Skeletal muscle tissue (tissue), 4 donors: ENCODE results near the gene SIK3. TPM values are rescaled to one million over a fixed set of nuclear protein-coding genes. Genes with fewer than 3 reads are reported as not detected.

Source experiments
- H3K27ac ChIP-seq: one replicate; pipeline ENCODE4 v1.7.0; 2013; ENCODE audit warnings: mild to moderate bottlenecking, low read depth, low read length, inconsistent platforms
- H3K27me3 ChIP-seq, 3 donors: one replicate each; pipeline ENCODE4 v1.7.0; 2013; ENCODE audit warnings: low read length in 3 of 3; ENCODE audit not compliant: control insufficient read depth in 3 of 3, insufficient read depth in 3 of 3
- H3K36me3 ChIP-seq, 3 donors: one replicate each; pipeline ENCODE4 v1.7.0; 2013; ENCODE audit warnings: low read length in 3 of 3; ENCODE audit not compliant: control insufficient read depth in 3 of 3, insufficient read depth in 3 of 3
- H3K4me1 ChIP-seq, 3 donors: one replicate each; pipeline ENCODE4 v1.7.0; 2013; ENCODE audit warnings: low read length in 3 of 3, mild to moderate bottlenecking in 3 of 3; ENCODE audit not compliant: control insufficient read depth in 3 of 3, insufficient read depth in 3 of 3
- H3K4me3 ChIP-seq, 3 donors: one replicate each; pipeline ENCODE4 v1.7.0; 2013; ENCODE audit warnings: low read length in 3 of 3
- H3K9ac ChIP-seq, 3 donors: one replicate each; pipeline ENCODE4 v1.7.0; 2013; ENCODE audit warnings: low read length in 3 of 3, mild to moderate bottlenecking in 3 of 3, moderate library complexity in 2 of 3, low read depth in 1 of 3
- H3K9me3 ChIP-seq, 3 donors: one replicate each; pipeline ENCODE4 v1.7.0; 2013; ENCODE audit warnings: low read length in 3 of 3; ENCODE audit not compliant: control insufficient read depth in 3 of 3
- total RNA-seq: library from RNA; depleted of rRNA; stranded (reverse); fragments of >200 nt; gene quantifications from one replicate; pipeline ENCODE4 v1.2.3, GENCODE V29; 2014
- donor health status: Osteomylitis.

The SIK3 gene
- total RNA-seq, 1 donor from 2014 or later: 21.4 TPM

GRCh38 chr11:116869610-116870009 is 228.6 kb downstream of the SIK3 start:
- H3K9me3 ChIP-seq: no peaks in the 10 kb centered on the region
- no peak overlapping the region for H3K9ac ChIP-seq
- H3K4me3 ChIP-seq: no peak overlapping the region
- peaks cover 27 to 30% (median 28%) of the 10 kb centered on the region in 3 donors for H3K4me1 ChIP-seq
- no peak overlapping the region for H3K27ac ChIP-seq
- peaks cover 30 to 55% (median 46%) of the 10 kb centered on the region in 3 donors for H3K36me3 ChIP-seq
- H3K27me3 ChIP-seq: no peaks in the 10 kb centered on the region

GRCh38 chr11:116868066-116868465 is 230.2 kb downstream of the SIK3 start:
- H3K9me3 ChIP-seq: no peaks in the 10 kb centered on the region
- no peaks in the 10 kb centered on the region for H3K27me3 ChIP-seq
- no peak overlapping the region for H3K9ac ChIP-seq
- H3K4me1 ChIP-seq: peaks cover 30 to 36% (median 30%) of the 10 kb centered on the region in 3 donors
- peaks cover 26 to 53% (median 40%) of the 10 kb centered on the region in 3 donors for H3K36me3 ChIP-seq
- no peak overlapping the region for H3K4me3 ChIP-seq
- peak overlapping the region; percentile 51 for H3K27ac ChIP-seq

DNA sequence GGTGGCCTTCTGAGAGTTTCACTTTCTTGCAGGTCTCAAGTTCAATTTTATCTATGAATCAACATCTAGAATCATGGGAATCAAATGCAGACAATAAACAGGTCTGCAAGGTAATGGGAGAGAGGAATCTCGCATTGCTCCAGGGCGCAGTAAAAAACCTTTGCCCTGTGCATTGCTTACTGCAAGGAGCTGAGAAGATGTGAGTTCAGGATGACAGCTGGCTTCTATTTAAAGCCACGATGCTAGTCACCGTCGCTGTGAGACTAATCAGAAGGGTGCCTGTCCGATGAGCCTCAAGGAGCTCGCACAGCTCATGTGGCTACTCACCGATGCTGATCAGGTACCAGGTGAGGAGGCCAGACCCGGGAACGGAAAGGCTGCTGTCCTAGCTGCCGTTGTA is 230.6 kb downstream of the SIK3 start:
- Histone ChIP-seq H3K4me1 (peaks cover 30 to 36% (median 30%) of the 10 kb centered on the region in 3 donors), H3K9ac (no peak overlapping the region), H3K4me3 (no peak overlapping the region), H3K9me3 (no peaks in the 10 kb centered on the region), H3K27me3 (no peaks in the 10 kb centered on the region), H3K36me3 (peaks cover 25 to 51% (median 38%) of the 10 kb centered on the region in 3 donors), H3K27ac (peak overlapping the region; percentile 51)

GRCh38 chr11:116866804-116867455 is 231.3 kb downstream of the SIK3 start:
- Histone ChIP-seq H3K9me3 (no peaks in the 10 kb centered on the region), H3K9ac (no peak overlapping the region), H3K27me3 (no peaks in the 10 kb centered on the region), H3K36me3 (peaks cover 27 to 51% (median 41%) of the 10 kb centered on the region in 3 donors), H3K27ac (no peak overlapping the region), H3K4me1 (peaks cover 30 to 36% (median 30%) of the 10 kb centered on the region in 3 donors), H3K4me3 (no peak overlapping the region)

DNA sequence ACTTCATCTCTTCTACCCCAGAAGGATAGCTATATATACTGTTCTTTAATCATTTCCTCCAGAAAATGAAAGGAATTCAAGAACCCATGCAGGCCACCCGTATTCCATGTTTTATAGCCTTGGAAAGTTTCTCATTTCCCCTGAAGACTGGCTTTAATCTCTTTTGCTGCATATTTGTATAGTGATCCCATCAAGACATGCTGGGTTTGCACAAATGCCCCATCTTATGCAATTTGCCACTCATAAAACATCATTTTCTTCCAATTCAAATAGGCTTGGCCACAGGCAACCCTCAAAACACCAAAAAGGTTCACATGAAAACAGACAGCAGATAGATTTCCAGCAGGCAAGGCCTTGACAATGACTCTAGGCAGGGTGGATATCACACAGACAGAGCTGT is 232.5 kb downstream of the SIK3 start:
- H3K9ac ChIP-seq: no peak overlapping the region
- H3K27me3 ChIP-seq: no peaks in the 10 kb centered on the region
- H3K36me3 ChIP-seq: peaks cover 29 to 55% (median 46%) of the 10 kb centered on the region in 3 donors
- no peaks in the 10 kb centered on the region for H3K9me3 ChIP-seq
- no peak overlapping the region for H3K27ac ChIP-seq
- no peak overlapping the region for H3K4me3 ChIP-seq
- peaks cover 28 to 36% (median 30%) of the 10 kb centered on the region in 3 donors for H3K4me1 ChIP-seq

DNA sequence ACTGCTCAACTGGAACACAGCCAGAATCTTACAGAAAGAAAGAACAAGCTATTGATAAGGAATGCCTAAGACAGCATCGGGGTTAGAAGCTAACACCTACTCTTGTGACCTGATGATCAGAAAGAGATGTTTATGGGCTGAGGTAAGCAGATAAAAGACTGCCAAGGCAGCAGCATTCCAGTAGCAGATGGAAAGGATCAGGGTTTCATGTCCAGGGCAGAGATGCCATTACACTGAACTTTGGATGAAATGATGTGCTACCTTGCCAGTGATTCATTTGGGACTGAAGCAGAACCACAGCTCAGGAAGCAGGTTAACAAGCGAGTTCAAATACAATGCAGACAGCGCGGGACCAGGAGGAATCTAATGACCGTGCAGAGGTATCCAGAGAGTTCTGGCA is 233.7 kb downstream of the SIK3 start:
- Histone ChIP-seq H3K9me3 (no peaks in the 10 kb centered on the region), H3K9ac (no peak overlapping the region), H3K4me1 (peaks cover 27 to 36% (median 28%) of the 10 kb centered on the region in 3 donors), H3K36me3 (peaks cover 24 to 55% (median 48%) of the 10 kb centered on the region in 3 donors), H3K4me3 (no peak overlapping the region), H3K27me3 (no peaks in the 10 kb centered on the region), H3K27ac (no peak overlapping the region)

DNA sequence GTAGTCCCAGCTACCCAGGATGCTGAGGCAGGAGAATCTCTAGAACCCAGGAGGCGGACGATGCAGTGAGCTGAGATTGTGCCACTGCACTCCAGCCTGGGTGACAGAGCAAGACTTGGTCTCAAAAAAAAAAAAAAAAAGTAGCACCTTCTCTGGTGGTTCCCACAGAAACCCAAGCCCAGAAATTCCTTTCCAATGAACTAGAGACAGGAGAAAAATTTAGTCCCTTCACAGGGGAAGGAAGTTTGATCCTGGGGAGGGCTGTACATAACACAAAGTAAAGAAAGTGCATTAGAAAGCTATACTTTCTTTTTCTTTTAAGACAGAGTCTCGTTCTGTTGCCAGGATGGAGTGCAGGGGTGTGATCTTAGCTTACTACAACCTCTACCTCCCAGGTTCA is 235.3 kb downstream of the SIK3 start:
- Histone ChIP-seq H3K9me3 (no peaks in the 10 kb centered on the region), H3K4me1 (peaks cover 16 to 30% (median 17%) of the 10 kb centered on the region in 3 donors), H3K4me3 (no peak overlapping the region), H3K27me3 (no peaks in the 10 kb centered on the region), H3K9ac (no peak overlapping the region), H3K27ac (no peak overlapping the region), H3K36me3 (peaks cover 38 to 68% (median 63%) of the 10 kb centered on the region in 3 donors)

- Histone ChIP-seq H3K27me3 (no peaks in the 10 kb centered on the region), H3K9ac (no peak overlapping the region), H3K27ac (no peak overlapping the region), H3K4me1 (peaks cover 10 to 22% (median 10%) of the 10 kb centered on the region in 3 donors), H3K36me3 (peaks cover 37 to 72% (median 67%) of the 10 kb centered on the region in 3 donors), H3K9me3 (no peaks in the 10 kb centered on the region), H3K4me3 (no peak overlapping the region)
Observed at GRCh38 chr11:116862185-116862584, 236.0 kb downstream of the SIK3 start.

GRCh38 chr11:116861539-116861938 is 236.7 kb downstream of the SIK3 start:
- no peaks in the 10 kb centered on the region for H3K9me3 ChIP-seq
- no peak overlapping the region for H3K9ac ChIP-seq
- H3K27ac ChIP-seq: no peak overlapping the region
- no peak overlapping the region for H3K4me3 ChIP-seq
- no peaks in the 10 kb centered on the region for H3K27me3 ChIP-seq
- H3K36me3 ChIP-seq: peaks cover 37 to 77% (median 69%) of the 10 kb centered on the region in 3 donors
- peaks cover 10 to 16% (median 10%) of the 10 kb centered on the region in 3 donors for H3K4me1 ChIP-seq

DNA sequence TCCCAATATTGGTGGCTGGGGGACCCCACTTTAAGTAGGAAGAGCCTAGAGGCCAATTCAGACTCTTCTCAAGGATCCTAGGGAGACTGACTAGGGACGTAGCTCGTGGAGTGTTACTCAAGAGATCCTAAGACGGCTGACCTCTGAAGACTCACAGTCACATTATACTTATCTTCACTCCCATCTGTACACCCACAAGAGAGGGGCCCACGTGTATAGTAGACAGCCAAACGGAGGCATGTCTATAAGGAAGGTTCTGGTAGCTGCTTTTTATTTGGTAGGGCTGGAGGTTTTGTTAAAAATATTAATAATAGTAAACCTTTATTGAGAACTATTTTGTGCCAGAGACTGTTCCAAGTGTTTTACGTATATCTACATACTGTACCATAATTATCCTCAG is 237.9 kb downstream of the SIK3 start:
- no peak overlapping the region for H3K4me3 ChIP-seq
- H3K27me3 ChIP-seq: no peaks in the 10 kb centered on the region
- H3K9ac ChIP-seq: no peak overlapping the region
- H3K9me3 ChIP-seq: no peaks in the 10 kb centered on the region
- peaks cover 37 to 75% (median 67%) of the 10 kb centered on the region in 3 donors for H3K36me3 ChIP-seq
- peaks cover 10 to 13% (median 10%) of the 10 kb centered on the region in 3 donors for H3K4me1 ChIP-seq
- H3K27ac ChIP-seq: no peak overlapping the region
